ENCODE data around the gene ABCB8. TPM values are rescaled to one million over a fixed set of nuclear protein-coding genes. Genes with fewer than 3 reads are reported as not detected.
A peak's percentile ranks its signal among the peaks of the same experiment; 100 is the strongest.

The ABCB8 gene
- total and polyA plus RNA-seq, 2 of the 4 experiments (the other 2 are of a cell fraction), result 16.3 to 26.8 TPM

DNA sequence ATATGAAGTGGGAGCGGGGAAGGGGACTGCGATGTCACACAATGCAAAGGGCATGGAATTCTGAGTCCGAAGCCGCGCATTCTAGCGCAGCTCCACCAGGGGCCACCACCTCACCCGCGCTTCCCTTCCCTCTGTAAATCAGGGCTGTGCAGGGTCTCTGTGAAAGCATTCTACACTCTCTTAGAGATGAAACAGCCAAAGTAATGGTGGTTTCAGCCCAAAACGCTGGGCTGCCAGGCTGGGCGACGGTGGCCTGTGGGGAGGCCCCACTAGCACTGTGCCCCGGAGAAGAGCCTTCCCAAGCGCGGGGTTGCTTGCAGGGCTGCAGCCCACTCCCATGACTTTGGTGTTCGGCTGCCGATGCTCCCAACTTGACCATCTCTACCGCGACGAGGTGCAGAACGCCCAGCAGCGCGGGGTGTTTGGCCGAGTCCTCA is 15.3 kb upstream of the ABCB8 start (continued):
- TF ChIP-seq SMC3 (IDR thresholded peaks at IDR 0.05; ENCODE audit: low read depth, low read length) (peak; percentile 36), RAD21 (IDR thresholded peaks at IDR 0.05; ENCODE audit: low read length) (peak; percentile 59), CEBPB (IDR thresholded peaks at IDR 0.05; ENCODE audit: low read depth, low read length) (no peak)

DNA sequence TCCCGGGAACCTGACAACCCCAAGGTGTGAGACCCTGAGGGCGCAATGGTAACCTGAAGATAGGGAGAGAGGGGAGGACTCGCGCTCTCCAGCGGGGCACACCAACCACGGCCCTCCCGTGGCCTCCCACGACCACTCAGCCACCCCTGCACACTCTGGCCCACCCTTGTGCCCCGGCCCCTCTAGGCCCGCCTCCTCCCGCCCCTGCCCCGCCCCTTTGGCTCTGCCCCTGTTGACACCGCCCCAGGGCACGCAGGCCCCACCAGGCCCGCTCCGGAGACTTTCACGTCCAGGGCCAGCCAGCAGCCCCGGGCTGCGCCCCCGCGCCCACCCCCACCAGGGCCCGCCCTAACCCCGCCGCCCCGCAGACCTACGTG is 14.9 kb upstream of the ABCB8 start:
- ChIA-PET CTCF (interaction anchor here (1.4 kb wide), 1 partner anchor 15 kb away, joined by 5 read pairs; the partner anchor contains the start of gene ABCB8), POLR2A (ENCODE audit: unreplicated experiment) (no interaction called here)
- Histone ChIP-seq H2AK9ac (replicated peaks; ENCODE audit: low read depth, low read length, poor library complexity) (peak overlapping the region; percentile 42), H3K9ac (ENCODE audit: low read depth, low read length) (no peak overlapping the region), H2BK20ac (ENCODE audit: low read depth, low read length) (no peak overlapping the region), H2AK5ac (ENCODE audit: low read depth, low read length) (no peak overlapping the region), H3K18ac (ENCODE audit: low read depth, low read length) (no peak overlapping the region), H3K9me1 (ENCODE audit: insufficient read depth, low read length) (no peaks in the 10 kb centered on the region), H3K4me2 (ENCODE audit: low read depth, low read length) (no peak overlapping the region; the same call in 1 of the 2 replicates), H4K91ac (ENCODE audit: insufficient read depth, low read depth, low read length) (no peak overlapping the region), H3K27me3 (ENCODE audit: control insufficient read depth, insufficient read depth, low read length) (peaks cover 24% of the 10 kb centered on the region), H3K23ac (ENCODE audit: low read depth, low read length) (no peak overlapping the region), H3K36me3 (ENCODE audit: control insufficient read depth, insufficient read depth, low read length) (no peaks in the 10 kb centered on the region), H2BK5ac (ENCODE audit: low read depth, low read length, poor library complexity, severe bottlenecking) (no peak overlapping the region), H2AFZ (replicated peaks; ENCODE audit: low read length, poor library complexity) (peak overlapping the region; percentile 77), H3K56ac (ENCODE audit: extremely low read depth, insufficient read depth, low read length) (no peak overlapping the region), H4K20me1 (ENCODE audit: insufficient read depth, low read length) (no peaks in the 10 kb centered on the region), H4K8ac (ENCODE audit: low read depth in 2 of 2, low read length in 2 of 2) (no peak overlapping the region), H3K14ac (replicated peaks; ENCODE audit: low read depth, low read length) (no peak overlapping the region), H3K79me1 (ENCODE audit: low read depth in 1 of 2, low read length in 2 of 2) (no peaks in the 10 kb centered on the region), H3K4me1 (ENCODE audit: control insufficient read depth, insufficient read depth, low read length) (peaks cover 10% of the 10 kb centered on the region; the same call in 1 of the 2 replicates), H2BK120ac (ENCODE audit: low read depth, low read length) (no peak overlapping the region), H2BK15ac (ENCODE audit: low read depth, low read length) (no peak overlapping the region), H4K5ac (ENCODE audit: low read depth, low read length) (no peak overlapping the region), H3K4ac (ENCODE audit: low read depth, low read length) (no peak overlapping the region), H3K27ac (ENCODE audit: insufficient read depth, low read length) (no peak overlapping the region), H3K9me3 (ENCODE audit: control insufficient read depth, insufficient read depth, low read length) (no peaks in the 10 kb centered on the region), H3K4me3 (ENCODE audit: insufficient read depth, low read depth, low read length) (no peak overlapping the region)
- TF ChIP-seq POLR2A (IDR thresholded peaks at IDR 0.05; ENCODE audit: low read depth, low read length) (no peak), SMC3 (IDR thresholded peaks at IDR 0.05; ENCODE audit: low read depth, low read length) (no peak), MAFK (IDR thresholded peaks at IDR 0.05; ENCODE audit: low read depth, low read length) (no peak), RCOR1 (IDR thresholded peaks at IDR 0.05; ENCODE audit: insufficient replicate concordance, low read length) (no peak), FOS (IDR thresholded peaks at IDR 0.05; ENCODE audit: low read depth, low read length) (no peak), CEBPB (IDR thresholded peaks at IDR 0.05; ENCODE audit: low read depth, low read length) (no peak)
- TF ChIP-seq, protein P1, sequence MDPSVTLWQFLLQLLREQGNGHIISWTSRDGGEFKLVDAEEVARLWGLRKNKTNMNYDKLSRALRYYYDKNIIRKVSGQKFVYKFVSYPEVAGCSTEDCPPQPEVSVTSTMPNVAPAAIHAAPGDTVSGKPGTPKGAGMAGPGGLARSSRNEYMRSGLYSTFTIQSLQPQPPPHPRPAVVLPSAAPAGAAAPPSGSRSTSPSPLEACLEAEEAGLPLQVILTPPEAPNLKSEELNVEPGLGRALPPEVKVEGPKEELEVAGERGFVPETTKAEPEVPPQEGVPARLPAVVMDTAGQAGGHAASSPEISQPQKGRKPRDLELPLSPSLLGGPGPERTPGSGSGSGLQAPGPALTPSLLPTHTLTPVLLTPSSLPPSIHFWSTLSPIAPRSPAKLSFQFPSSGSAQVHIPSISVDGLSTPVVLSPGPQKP (IDR thresholded peaks at IDR 0.05; ENCODE audit: borderline replicate concordance, low read depth, low read length), result no peak
- in situ Hi-C loops (cut with MboI; ENCODE audit: low sequenced_read_pairs), result no loop called here
- intact Hi-C loops (cut with micrococcal nuclease), result loop anchor here (5.0 kb wide), 1 partner anchor 99 kb away; no protein-coding TSS in a partner anchor
- dilution Hi-C loops (cut with HindIII; ENCODE audit: low sequenced_read_pairs, unreplicated experiment), result no loop called here
- 34% methylated on average over 8 of the region's 26 CpGs; no CpG with 5 or more reads in 1 of the 2 experiments for WGBS, 2 experiments (ENCODE audit: extremely low coverage in 2 of 2, insufficient read length in 1 of 2)
- BruUV-seq (replicated peaks), result no TSS peak
- ATAC-seq (ENCODE audit: low read depth) (no peak), DNase-seq (no peak)
